ENCODE data around the gene DOCK4. TPM values are rescaled to one million over a fixed set of nuclear protein-coding genes. Genes with fewer than 3 reads are reported as not detected.

Gene DOCK4
- total RNA-seq, 1 donor, result 31.8 TPM

DNA sequence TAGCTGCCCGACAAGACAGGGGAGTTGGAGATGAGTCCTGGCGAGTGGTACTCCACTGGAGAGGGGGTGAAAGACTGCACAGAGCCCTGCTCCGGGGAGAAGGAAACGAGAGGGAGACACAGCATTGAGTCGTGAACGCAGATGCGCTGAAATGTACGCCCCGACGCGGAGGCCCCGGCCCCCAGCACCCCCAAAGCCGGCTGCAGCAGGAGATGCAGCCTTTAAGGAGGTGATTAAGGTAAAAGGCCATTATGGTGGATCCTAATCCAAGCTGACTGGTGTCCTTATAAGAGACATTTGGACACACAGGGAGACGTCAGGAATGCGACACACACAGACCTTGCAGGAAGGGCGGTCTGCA lies 477.6 kb downstream of the DOCK4 start:
- no peak overlapping the region for H3K4me3 ChIP-seq (ENCODE audit: insufficient read depth, low read length)
- TF ChIP-seq, protein P1, sequence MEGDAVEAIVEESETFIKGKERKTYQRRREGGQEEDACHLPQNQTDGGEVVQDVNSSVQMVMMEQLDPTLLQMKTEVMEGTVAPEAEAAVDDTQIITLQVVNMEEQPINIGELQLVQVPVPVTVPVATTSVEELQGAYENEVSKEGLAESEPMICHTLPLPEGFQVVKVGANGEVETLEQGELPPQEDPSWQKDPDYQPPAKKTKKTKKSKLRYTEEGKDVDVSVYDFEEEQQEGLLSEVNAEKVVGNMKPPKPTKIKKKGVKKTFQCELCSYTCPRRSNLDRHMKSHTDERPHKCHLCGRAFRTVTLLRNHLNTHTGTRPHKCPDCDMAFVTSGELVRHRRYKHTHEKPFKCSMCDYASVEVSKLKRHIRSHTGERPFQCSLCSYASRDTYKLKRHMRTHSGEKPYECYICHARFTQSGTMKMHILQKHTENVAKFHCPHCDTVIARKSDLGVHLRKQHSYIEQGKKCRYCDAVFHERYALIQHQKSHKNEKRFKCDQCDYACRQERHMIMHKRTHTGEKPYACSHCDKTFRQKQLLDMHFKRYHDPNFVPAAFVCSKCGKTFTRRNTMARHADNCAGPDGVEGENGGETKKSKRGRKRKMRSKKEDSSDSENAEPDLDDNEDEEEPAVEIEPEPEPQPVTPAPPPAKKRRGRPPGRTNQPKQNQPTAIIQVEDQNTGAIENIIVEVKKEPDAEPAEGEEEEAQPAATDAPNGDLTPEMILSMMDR (IDR thresholded peaks at IDR 0.05; ENCODE audit: extremely low read depth, low read depth, low read length), result no peak
- no peak overlapping the region for H3K4me2 ChIP-seq (ENCODE audit: insufficient read depth, low read length)
- DNase-seq (ENCODE audit: insufficient read length, low spot score, missing footprints), result no peak
- no peaks in the 10 kb centered on the region for H3K27me3 ChIP-seq (ENCODE audit: insufficient read depth, low read length)
- no peaks in the 10 kb centered on the region for H3K9me3 ChIP-seq (ENCODE audit: low read depth, low read length)
- no peak overlapping the region for H3K27ac ChIP-seq (ENCODE audit: low read depth, low read length)
- no peaks in the 10 kb centered on the region for H3K4me1 ChIP-seq (ENCODE audit: insufficient read depth, low read length)
- H3K36me3 ChIP-seq (ENCODE audit: insufficient read depth, low read length), result no peaks in the 10 kb centered on the region
- H4K20me1 ChIP-seq (ENCODE audit: insufficient read depth, low read length), result no peaks in the 10 kb centered on the region
- H2AFZ ChIP-seq (ENCODE audit: low read length), result no peak overlapping the region
- no peaks in the 10 kb centered on the region for H3K79me2 ChIP-seq (ENCODE audit: insufficient read depth, low read length)

DNA sequence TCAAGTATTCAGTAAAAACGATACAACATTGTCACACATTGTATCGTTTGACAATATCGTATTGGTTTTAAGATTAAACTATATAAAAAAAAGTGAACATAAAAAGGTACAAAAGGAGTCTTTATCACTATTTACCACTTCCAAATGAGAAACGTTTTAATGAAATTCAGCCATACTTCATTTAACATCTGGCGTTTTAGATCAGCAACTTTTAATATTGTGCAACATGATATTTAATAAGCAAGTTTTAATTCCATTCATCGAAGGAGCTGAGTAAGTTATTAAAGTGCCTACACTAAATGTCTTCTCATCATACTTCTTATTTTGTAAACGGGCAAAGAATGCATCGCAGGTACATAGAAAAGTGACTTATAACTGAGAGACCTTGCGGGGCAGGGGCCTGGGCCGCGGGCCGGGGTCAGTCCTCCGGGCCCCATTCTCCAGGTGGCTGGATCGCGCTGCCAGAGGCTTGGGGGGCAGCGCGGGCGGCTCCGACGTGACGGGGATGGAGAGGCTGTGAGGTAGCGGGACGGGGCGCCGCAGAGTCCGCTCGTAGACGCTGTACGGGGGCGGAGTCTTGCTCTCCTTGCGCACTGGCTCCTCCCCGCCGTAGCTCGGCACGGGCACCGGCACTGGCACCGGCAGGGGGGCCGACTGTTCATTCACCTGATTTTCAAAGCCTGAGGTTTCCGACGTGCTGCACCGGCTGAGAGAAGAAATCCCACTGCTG lies 478.1 kb downstream of the DOCK4 start:
- Histone ChIP-seq H3K79me2 (ENCODE audit: insufficient read depth, low read length) (no peaks in the 10 kb centered on the region), H3K4me2 (ENCODE audit: insufficient read depth, low read length) (no peak overlapping the region), H2AFZ (ENCODE audit: low read length) (no peak overlapping the region), H3K27me3 (ENCODE audit: insufficient read depth, low read length) (no peaks in the 10 kb centered on the region), H3K4me3 (ENCODE audit: insufficient read depth, low read length) (no peak overlapping the region), H3K4me1 (ENCODE audit: insufficient read depth, low read length) (no peaks in the 10 kb centered on the region), H3K9me3 (ENCODE audit: low read depth, low read length) (no peaks in the 10 kb centered on the region), H4K20me1 (ENCODE audit: insufficient read depth, low read length) (no peaks in the 10 kb centered on the region), H3K27ac (ENCODE audit: low read depth, low read length) (no peak overlapping the region), H3K36me3 (ENCODE audit: insufficient read depth, low read length) (no peaks in the 10 kb centered on the region)
- no peak for DNase-seq (ENCODE audit: insufficient read length, low spot score, missing footprints)
- TF ChIP-seq, protein P1 (IDR thresholded peaks at IDR 0.05; ENCODE audit: extremely low read depth, low read depth, low read length), result no peak

DNA sequence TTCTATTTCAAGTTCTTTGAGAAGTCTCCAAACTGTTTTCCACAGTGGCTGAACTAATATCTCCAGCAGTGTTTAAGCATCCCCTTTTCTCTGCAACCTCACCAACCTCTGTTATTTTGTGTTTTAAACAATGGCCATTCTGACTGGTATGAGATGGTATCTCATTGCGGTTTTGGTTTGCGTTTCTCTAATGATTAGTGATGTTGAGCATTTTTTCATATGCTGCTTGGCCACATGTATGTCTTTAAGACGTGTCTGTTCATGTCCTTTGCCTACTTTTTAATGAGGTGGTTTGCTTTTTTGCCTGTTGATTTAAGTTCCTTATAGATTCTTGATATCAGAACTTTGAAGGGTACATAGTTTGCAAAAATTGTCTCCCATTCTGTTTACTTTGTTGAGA lies 487.3 kb downstream of the DOCK4 start:
- Histone ChIP-seq H3K36me3 (ENCODE audit: insufficient read depth, low read length) (no peaks in the 10 kb centered on the region), H3K27ac (ENCODE audit: low read depth, low read length) (no peak overlapping the region), H2AFZ (ENCODE audit: low read length) (no peak overlapping the region), H3K79me2 (ENCODE audit: insufficient read depth, low read length) (no peaks in the 10 kb centered on the region), H4K20me1 (ENCODE audit: insufficient read depth, low read length) (no peaks in the 10 kb centered on the region), H3K9me3 (ENCODE audit: low read depth, low read length) (no peaks in the 10 kb centered on the region), H3K4me1 (ENCODE audit: insufficient read depth, low read length) (no peaks in the 10 kb centered on the region), H3K4me2 (ENCODE audit: insufficient read depth, low read length) (no peak overlapping the region), H3K27me3 (ENCODE audit: insufficient read depth, low read length) (no peaks in the 10 kb centered on the region), H3K4me3 (ENCODE audit: insufficient read depth, low read length) (no peak overlapping the region)
- no peak for DNase-seq (ENCODE audit: insufficient read length, low spot score, missing footprints)
- TF ChIP-seq, protein P1 (IDR thresholded peaks at IDR 0.05; ENCODE audit: extremely low read depth, low read depth, low read length), result no peak

DNA sequence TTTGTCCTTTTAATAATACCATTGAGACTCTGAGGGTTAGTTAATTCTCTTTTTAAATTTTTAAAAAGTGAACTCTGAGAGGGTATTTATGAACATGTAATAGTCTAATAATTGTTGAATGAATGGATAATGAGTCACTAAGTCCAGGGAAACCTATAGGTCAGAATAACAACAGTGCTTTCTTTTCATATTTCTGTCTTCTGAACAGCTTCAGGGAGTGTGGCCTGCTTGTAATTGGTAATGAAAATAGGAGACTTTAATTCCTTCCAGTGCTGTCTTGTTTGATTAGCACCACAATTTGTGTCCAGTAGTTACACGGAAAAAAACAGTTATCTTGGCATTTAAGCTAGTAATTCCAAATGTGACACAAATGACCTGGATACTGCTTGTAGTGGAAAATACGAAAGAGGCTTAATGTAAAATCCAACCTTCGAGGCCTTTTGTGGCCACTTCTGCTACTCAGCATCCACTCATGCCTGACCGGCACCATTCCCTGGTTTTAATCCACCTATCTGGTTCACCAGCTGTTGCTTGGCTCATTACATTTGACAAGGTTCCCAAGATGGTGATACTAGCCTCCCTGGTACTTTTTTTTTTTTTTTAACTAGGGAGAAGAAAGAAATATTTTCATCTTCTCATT lies 494.7 kb downstream of the DOCK4 start:
- no peak for DNase-seq (ENCODE audit: insufficient read length, low spot score, missing footprints)
- Histone ChIP-seq H3K36me3 (ENCODE audit: insufficient read depth, low read length) (no peaks in the 10 kb centered on the region), H4K20me1 (ENCODE audit: insufficient read depth, low read length) (no peaks in the 10 kb centered on the region), H3K9me3 (ENCODE audit: low read depth, low read length) (no peaks in the 10 kb centered on the region), H3K4me1 (ENCODE audit: insufficient read depth, low read length) (no peaks in the 10 kb centered on the region), H3K27me3 (ENCODE audit: insufficient read depth, low read length) (no peaks in the 10 kb centered on the region), H3K4me2 (ENCODE audit: insufficient read depth, low read length) (no peak overlapping the region), H3K4me3 (ENCODE audit: insufficient read depth, low read length) (no peak overlapping the region), H3K79me2 (ENCODE audit: insufficient read depth, low read length) (no peaks in the 10 kb centered on the region), H2AFZ (ENCODE audit: low read length) (no peak overlapping the region), H3K27ac (ENCODE audit: low read depth, low read length) (no peak overlapping the region)
- TF ChIP-seq, protein P1 (IDR thresholded peaks at IDR 0.05; ENCODE audit: extremely low read depth, low read depth, low read length), result no peak
